GM04503 (cell line): Measurements from ENCODE around the gene MDN1.

Experiments used
- DNase-seq: peaks from one replicate; pipeline ENCODE4 v3.0.0-alpha.2; 2012; ENCODE audit warnings: low read depth

Gene MDN1

GRCh38 chr6:89597372-89597771 is 222.2 kb downstream of the MDN1 start:
- DNase-seq: no peak

- DNase-seq: no peak
Measured at GRCh38 chr6:89596484-89596883, 223.1 kb downstream of the MDN1 start.

GRCh38 chr6:89596056-89596455 is 223.5 kb downstream of the MDN1 start:
- DNase-seq: no peak
